Measurements from ENCODE around the gene CALML5.
"Not testable (repeated sequence)": the region's sequence is repeated elsewhere in the genome, so short reads cannot be mapped to it uniquely, and the experiment has no call there.

The CALML5 gene

DNA sequence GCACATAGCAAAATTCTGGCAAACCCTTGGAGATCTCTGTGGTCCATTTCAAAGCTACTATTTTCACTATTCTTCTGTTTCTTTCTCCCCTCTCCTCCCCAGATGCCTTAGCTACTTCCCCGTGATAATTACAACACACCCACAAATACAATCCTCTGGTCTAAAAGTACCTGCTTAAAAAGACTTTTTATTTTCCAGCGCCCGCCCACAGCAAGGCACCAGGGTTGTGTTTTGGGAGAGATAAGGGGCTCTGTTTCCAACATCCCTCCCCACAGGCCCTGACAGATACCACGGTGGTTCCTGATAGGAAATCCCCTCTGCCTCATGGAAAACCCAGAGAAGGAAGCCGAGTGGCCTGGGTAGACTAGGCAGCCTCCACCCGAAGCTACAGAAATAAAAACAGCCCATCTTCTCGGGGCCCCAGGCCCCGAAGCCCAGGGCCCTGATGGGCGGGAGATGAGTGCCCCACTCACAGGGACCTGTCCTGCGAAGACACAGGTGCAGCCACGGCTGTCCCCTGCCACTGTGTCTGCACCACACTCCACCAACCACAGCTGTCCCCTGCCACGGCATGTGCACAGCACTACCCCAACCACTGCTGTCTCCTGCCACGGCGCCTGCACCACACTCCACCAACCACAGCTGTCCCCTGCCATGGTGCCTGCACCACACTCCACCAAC lies 19.7 kb downstream of the CALML5 start:
- DNase-seq, result no peak

DNA sequence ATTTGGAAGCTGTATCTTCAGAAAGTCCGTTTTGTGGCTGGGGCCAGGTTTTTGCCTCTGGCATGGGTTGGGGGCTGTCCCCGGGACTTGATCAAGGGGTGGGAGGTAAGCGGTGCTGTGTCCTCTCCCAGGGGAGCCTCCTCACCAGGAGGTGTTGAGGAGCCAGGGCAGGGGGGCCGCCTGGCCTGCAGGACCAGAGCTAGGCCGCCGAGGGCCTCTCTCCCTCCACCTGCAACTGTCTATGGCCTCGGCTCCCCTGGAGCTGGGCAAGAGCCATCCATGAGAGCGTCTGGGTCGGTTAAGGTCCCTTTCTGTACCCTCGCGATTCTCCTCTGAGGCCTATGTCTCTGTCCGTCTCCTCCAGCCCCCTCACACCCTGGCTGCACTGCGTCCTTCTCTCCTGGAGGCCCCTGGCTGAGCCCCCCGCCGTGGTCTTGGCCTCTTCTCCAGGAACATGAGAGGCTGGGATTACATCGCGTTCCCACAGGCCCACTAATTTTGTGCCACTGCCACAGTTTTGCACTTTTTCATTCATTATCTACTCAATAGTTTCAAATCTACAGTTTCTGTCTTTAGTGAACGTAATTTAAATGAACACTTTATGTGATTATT lies 20.6 kb downstream of the CALML5 start:
- DNase-seq, result no peak

DNA sequence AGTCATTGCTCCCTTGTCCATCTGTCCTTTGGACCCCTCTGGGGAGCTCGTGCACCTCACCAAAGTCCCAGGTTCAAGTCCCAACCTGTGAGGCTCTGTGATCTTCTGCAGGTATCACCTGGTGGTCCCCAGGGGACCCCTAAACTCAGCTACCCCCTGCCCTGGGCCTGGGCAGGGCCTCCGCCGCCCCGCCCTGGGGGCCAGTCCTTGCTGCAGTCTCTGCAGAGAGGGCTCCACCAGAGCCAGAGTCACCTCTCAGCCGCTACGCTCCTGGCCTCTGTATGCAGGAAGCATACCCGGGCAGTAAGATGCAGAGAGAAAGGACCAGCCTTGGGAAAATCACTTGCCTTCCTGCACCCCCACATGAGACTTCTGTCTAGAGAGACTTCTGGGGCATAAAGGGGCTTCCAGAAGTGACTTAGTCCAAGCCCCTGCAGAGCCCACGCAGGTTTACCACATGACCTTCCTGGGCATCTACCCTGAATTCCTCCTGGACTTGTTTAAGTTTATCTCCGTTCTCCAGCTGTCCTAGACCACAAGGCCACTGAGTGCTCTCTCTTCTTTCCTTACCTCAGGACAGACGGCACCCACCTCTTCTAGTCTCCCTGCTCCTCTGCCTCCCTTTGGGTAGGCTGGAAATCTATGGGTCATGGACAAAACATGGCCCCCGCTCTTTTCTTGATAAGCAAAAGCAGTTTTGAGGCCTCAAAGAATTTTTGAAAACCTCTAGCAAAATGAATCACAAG lies 21.2 kb downstream of the CALML5 start:
- no peak for DNase-seq

DNA sequence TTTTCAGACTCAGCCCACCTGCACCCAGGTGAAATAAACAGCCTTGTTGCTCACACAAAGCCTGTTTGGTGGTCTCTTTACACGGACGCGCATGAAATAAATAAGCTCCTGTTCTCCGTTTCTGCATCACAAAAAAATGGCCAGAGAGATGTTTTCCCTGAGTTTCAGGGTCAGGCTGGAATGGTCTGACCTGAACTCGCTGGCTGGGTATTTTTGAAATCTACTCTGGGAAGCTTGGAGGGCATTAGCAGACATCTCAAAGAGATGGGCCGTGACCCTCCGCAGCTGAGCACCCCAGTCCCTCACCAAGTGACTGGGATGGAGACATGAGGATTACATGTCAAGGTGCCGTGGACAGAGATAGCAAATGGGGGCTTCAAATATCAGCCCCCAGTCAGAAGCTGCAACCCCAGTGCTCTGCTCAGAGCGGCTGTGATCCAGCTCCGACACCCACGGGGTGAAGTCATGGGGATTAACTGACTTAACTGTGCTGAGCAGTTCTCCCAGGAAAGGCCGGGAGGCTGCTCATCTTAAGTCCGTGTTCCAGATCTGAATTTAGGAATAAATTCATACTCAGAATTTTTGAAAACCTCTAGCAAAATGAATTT lies 22.3 kb downstream of the CALML5 start:
- DNase-seq, result no peak

DNA sequence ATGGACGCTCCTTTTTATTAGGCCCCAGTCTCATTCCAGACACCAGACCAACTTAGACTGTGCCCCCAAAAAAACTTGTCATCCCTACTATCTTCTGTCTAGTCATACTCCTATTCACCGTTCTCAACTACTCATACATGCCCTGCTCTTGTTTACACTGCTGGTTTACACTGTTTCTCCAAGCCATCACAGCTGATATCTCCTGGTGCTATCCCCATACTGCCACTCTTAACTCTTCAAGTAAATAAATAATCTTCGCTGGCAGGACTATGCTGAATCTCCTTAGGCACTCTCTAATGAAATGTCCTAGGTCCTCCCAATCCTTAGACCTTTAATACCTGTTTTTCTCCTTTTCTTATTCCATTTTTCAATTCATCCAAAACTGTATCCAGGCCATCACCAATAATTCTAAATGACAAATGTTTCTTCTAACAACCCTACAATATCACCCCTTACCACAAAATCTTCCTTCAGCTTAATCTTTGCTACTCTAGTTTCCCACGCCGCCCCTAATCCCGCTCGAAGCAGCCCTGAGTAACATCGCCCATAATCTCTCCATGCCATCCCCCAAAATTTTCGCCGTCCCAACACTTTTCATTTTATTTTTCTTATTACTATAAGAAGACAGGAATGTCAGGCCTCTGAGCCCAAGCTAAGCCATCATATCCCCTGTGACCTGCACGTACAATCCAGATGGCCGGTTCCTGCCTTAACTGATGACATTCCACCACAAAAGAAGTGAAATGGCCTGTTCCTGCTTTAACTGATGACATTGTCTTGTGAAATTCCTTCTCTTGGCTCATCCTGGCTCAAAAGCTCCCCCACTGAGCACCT lies 23.2 kb downstream of the CALML5 start:
- DNase-seq, result not testable (repeated sequence)

DNA sequence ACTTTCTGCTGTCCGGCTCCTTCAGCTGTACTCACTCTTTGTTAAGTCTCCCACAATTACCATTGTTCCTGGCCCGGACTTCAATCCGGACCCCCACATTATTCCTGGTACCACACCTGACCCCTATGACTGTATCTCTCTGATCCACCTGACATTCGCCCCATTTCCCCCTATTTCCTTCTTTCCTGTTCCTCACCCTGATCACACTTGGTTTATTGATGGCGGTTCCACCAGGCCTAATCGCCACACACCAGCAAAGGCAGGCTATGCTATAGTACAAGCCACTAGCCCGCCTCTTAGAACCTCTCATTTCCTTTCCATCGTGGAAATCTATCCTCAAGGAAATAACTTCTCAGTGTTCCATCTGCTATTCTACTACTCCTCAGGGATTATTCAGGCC lies 24.3 kb downstream of the CALML5 start:
- DNase-seq, result not testable (repeated sequence)

DNA sequence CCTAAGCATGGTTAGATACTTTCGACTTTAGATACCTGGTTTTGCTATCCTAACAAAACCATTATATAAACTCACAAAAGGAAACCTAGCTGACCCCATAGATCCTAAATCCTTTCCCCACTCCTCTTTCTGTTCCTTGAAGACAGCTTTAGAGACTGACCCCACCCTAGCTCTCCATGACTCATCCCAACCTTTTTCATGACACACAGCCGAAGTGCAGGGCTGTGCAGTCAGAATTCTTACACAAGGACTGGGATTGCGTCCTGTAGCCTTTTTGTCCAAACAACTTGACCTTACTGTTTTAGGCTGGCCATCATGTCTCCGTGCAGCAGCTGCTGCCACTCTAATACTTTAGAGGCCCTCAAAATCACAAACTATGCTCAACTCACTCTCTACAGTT lies 24.7 kb downstream of the CALML5 start:
- DNase-seq, result not testable (repeated sequence)

DNA sequence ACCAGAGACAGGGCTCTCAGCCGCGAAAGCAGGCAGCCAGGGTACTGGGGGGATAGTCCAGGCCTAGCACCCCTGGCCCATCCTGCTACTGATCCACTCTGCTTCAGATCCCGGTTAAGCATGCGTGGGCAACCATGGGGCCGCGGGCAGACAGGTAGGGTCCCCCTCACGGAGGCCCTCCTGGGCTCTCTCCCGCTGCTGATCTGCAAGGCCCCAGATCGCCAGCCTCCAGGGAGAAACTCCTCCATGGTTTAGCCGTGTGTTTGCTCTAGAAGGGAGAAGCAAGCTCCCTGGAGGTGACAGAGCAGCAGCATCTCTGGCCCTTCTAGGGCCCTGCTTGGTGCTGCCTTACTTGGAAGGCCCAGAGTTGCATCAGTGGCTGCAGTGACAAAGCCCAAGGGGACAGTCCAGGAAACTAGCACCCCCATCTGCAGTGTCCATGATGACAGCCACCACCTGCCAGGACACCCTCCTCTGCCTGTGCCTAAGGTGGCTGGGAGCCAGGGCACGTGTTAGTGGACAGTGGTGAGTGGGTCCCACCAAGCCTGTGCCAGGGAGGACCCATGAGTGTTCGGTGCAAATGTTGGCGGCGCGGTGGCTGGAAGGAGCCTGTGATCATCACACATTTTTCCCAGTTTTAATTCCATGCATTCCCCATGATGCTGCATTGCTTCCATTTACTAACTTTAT lies 29.2 kb downstream of the CALML5 start:
- no peak for DNase-seq

DNA sequence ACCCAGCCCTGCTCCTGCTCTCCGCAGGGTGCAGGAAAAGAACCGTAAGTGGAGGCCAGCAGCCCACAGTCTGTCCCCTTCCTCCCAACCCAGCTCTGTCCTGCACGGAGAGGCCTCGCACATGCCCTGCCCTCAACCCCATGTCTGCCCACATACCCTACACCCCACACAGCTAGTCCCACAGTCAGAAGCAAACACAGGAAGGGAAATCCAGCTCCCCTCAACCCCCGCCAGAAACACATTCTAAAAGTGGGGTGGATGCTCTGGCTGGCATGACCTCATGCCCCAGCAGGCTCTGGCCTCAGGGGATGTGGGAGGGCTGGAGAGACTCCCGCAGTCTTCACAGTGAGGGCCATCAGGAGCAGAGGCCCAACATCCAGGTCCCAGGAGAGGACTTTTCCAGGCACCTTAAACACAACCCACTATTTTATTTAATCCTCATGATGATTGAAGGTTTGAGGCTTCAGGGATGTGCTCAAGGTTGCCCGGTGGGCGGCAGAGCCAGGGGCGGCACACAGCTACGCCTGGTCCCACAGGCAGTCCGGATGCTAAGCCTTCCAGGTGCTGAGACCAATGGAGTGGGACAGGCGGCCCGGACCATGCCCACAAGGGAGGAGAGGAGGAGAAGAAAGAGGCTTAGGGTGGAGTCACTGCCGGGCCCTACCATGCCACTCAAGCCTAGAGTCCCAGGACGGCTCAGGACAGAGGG lies 29.9 kb downstream of the CALML5 start:
- no peak for DNase-seq

DNA sequence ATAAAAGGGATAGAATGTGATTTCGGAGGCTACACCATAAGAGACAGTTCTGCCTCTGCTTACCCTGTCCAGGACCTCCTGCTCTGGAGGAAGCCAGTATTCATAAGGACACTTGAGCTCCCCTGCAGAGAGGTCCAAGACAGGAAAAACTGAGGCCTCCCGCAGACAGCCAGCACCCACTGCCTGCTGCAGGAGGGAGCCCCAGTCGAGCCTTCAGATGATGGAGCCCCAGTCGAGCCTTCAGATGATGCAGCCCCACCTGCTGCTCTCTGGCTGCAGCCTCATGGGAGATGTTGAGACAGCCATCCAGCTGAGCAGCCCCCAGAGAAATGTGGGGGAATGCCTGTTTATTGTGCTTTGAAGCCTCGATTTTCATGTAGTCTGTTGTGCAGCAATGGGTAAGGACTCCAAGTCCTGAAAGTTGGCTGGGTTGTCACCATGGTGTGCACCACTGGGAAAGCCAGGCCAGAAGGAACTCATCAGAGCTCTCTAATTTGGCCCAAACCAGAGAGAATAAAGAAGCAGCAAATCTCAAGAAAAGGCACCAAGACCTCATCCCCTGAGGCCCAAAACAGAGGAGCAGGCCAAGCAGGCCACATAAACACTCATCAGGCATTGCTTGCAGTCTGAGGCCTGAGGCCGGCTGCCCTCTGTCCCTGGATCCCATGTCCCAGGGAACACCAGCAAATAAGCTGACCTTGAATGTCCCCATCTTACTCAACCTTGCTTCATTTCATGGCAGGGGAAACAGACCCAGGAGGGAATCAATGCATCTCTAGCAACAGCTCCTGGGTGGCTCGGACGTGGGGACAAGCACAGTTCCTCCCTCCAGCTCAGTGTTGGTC lies 30.9 kb downstream of the CALML5 start:
- DNase-seq, result no peak

DNA sequence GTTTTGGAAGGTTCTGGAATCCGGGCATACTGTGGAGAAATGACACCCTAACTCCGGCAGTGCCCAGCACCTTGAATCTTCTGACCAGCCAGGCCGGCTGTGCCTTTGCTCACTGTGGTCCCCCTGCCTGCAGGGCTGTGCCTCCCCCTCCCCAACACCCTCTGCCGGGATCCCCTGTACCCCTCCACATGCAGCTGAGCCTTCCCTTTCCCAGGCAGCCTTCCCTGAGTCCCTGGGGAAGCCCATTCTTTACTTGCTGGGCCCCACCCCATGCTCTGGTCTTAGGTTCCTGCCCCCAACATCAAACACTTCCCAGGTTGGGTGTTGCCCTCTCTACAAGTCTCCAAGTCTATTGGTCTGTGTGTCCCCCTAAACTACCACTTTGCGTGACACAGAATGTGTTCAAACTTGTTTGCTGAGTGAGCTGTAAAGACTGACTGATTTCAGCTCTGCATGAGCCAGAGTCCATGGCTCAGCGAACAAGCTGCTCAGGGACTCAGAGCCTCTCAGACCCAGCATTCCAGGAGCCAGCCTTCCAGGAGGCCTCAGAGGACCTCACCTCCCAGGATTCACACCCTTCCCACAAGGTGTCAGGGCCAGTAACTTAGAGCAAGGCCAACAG lies 31.6 kb downstream of the CALML5 start:
- DNase-seq, result no peak

DNA sequence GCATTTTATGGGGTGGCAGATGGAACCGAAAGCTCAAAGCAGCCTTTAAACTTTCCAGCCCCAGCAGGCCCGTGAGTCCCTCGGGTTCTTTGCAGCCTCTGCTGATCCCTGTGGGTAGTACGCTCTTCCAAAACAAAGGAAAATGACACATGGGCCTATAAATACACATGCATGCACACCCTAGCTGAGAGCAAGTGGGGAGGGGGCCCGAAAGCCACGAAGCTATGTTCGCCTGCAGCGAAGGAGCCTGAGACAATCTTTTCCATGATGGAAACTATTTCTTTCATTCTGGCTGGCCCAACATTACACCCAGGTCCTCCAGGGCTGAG lies 32.2 kb downstream of the CALML5 start:
- no peak for DNase-seq

DNA sequence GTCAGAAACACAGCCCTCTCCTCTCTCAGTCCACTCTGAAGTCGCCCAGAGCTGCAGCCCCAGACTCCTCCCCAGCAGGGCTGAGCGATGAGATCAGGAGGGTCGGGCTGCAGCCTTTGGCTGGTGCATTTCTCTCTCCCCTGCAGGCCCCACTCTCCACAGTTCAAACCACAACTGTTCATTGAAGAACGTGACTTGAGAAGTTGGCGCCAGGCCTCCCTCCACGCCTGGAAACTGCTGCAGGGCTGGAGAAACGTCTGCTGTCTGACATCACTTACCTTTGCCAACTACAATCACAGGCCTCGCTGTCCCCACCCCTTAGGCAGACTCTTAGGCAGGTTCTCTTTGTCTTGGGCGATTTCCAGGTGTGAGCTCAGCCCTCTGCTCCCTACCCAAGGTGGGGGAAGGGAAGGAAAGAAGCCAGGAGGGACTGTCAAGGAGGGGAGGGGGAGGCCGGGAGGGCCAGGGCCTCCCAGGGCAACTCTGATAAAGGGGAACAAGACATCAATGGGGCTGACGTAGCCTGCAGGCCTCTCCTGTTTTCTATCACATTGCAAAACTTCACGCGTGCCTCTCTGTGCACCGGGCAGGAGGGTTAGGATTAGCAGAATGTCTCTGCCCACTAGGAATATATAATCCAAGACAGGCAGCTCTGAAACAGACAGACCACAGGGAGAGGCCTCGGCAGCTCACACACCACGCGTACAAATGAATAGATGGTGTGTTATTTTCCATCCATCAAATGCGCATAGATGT lies 32.7 kb downstream of the CALML5 start:
- DNase-seq, result no peak

DNA sequence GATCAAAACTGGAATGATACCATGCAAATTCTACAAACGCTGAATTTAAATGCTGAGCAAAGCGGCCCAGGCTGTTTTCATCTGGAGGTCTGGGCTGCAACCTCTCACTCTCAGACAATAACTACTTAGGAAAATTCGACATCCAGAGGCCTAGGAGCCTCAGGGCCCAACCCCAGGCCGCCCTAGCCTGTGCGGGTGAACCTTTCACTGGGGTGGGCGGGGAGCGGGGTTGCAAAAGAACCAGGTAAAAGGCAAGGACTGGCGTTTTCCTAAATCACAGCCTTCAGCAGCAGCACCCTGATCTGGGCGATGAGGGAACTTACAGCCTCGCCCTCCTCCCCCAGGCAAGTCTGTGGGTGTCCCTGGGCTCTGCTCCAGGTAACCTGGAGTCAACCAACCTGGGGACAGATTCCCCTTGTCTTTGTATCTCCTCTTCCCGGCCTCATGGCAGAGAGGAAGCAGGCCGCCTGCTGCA lies 33.4 kb downstream of the CALML5 start:
- DNase-seq, result no peak

DNA sequence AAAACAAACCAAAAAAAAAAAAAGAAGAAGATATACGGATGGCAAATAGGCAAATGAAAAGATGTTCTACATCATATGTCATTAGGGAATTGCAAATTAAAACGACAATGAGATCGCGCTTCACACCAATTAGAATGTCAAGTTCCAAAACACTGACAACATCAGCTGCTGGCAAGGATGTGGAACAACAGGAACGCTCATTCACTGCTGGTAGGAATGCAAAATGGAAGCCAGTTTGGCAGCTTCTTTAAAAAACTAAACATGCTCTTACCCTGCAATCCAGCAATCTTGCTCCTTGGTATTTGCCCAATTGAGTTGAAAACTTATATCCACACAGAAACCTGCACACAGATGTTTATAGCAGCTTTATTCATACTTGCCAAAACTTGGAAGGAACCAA lies 34.8 kb downstream of the CALML5 start:
- DNase-seq, result no peak

DNA sequence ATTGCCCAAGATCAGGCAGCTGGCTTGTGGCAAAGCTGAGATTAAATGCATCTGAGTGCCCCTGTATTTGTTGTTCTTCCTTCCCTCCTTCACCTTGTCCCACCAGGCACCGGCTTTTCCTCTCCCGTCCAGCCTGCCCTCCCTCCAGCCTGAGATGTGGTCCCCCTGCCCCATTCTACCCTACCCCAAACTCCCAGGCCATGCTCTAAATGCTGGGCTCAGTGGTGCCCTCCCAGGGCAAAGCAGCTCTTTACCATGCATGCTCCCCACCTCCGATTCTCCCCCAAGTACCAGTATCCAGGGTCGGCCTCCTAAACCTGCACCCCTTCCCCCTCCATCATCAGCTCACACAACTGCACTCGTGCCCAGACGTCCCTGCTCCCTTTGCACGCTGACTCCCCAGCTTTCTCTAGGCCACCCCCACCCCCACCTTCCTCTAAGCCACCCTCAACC lies 36.5 kb downstream of the CALML5 start:
- no peak for DNase-seq

DNA sequence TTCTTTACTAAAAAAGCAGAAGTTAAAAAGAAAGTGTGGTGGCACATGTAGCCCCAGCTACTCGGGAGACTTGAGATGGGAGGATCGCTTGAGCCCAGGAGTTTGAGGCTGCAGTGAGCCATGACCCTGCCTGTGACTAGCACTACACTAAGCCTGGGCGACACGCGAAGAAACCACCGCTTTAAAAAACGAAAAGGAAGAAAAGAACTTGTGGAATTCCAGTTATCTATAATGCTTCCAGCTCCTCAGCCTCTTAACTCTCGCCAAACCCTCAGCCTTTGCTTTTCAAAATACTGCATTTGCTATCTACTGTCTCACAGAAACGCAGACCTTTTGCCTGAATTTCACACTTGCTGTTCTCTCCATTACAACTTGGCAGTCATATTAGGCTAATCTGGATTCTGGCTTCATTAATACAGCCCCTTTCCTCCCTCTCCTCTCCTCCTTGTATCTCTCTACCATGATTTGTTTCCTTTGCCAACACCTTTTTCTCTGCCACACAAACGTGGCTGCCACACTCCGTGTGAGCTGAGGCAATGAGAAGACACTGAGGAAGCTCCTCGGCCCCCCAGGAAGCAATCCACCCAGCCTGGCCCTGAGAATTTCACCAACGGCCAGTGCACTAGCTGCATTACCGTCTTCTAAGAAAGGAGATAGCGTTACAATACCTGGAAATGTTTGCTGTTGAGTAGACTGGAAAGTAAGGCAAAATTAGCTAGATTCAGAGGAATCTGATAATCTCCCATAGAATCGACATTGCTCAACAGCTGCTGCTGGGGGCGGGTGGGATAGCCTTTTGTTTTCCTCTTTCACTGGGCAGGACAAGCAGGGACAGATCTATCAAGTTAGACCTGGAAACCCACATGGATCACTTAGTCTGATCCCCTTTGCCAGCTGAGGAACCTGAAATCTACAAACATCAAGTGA lies 37.2 kb downstream of the CALML5 start:
- no peak for DNase-seq

DNA sequence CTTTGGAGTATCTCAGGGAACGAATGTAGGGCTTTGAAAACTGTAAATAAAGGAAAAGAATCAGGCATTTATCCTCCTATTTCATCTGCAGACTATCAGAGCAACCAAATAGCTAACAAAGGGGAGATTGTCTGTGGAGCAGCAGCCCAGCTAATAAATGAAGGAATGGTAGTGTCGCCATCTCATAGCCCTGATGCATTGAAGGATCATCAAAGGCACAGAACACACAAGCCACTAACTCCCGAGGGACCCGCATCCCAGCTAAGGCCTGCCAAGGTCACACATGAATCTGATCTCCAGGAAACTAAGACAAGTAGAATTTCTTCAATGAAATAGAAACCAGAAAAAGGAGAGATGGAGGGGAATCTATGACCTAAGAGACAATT lies 38.2 kb downstream of the CALML5 start:
- DNase-seq, result no peak
